GM12878 (cell line): Measurements from ENCODE around the gene CTR9. TPM values are rescaled to one million over a fixed set of nuclear protein-coding genes. Genes with fewer than 3 reads are reported as not detected.

ENCODE experiments used
- ATAC-seq: fragments of 200-7000 bp; cut with Tn5 transposase; 3 replicates; pipeline ENCODE4 v1.9.1; 2020; ENCODE audit warnings: mild to moderate bottlenecking, moderate library complexity
- BruUV-seq: library from RNA; stranded (reverse); fragments of 400-500 nt; replicated peaks from 2 replicates; lab custom pipeline; 2021; lab: Mats Ljungman, UMichigan
- CTCF ChIA-PET: fragments of 300-600 bp; sonication (Branson Sonifier 250); formaldehyde crosslinking; extraction: SDS; loops from one replicate; lab custom pipeline; 2021; ENCODE audit warnings: inconsistent platforms; lab: Yijun Ruan, JAX
- POLR2A ChIA-PET: fragments of 350-600 bp; formaldehyde crosslinking; extraction: SDS; loops from one replicate; lab custom pipeline; 2021; ENCODE audit warnings: inconsistent platforms; lab: Charles Lee
- RAD21 ChIA-PET: fragments of 300-600 bp; sonication (Branson Sonifier 250); formaldehyde crosslinking; loops from one replicate; lab custom pipeline; 2023; ENCODE audit warnings: antibody characterized with exemption; ENCODE audit not compliant: unreplicated experiment; lab: Charles Lee
- SMC1A ChIA-PET: fragments of 300-600 bp; sonication (Branson Sonifier 250); formaldehyde crosslinking; loops from one replicate; lab custom pipeline; 2023; ENCODE audit not compliant: unreplicated experiment, uncharacterized antibody; lab: Charles Lee
- DNase-seq: peaks from one replicate; pipeline ENCODE4 v3.0.0-alpha.2; 2011; ENCODE audit warnings: low read depth, low spot score
- FAIRE-seq: peaks from 3 replicates; lab custom pipeline; 2011; peaks lifted over from hg19 to GRCh38; lab: Jason Lieb, UNC
- H2AFZ ChIP-seq: 2 replicates; pipeline ENCODE4 v1.6.0; 2011; ENCODE audit warnings: low read depth, low read length, control low read depth; ENCODE audit not compliant: control insufficient read depth
- H3K27ac ChIP-seq: 2 replicates; pipeline ENCODE4 v1.5.1; 2011; ENCODE audit warnings: control low read depth; ENCODE audit not compliant: control insufficient read depth, insufficient read depth
- H3K27me3 ChIP-seq, 2 experiments: replicated peaks in 1 of 2; 2 replicates each; pipeline versions ENCODE4 v1.6.0 to v1.6.1; 2011; ENCODE audit warnings: low read length in 1 of 2; ENCODE audit not compliant: control insufficient read depth in 2 of 2, insufficient read depth in 2 of 2
- H3K36me3 ChIP-seq, 2 experiments: 2 replicates each; pipeline ENCODE4 v1.5.1; 2011; ENCODE audit warnings: low read length in 1 of 2; ENCODE audit not compliant: control insufficient read depth in 2 of 2, insufficient read depth in 2 of 2
- H3K4me1 ChIP-seq: 2 replicates; pipeline ENCODE4 v1.6.1; 2011; ENCODE audit warnings: mild to moderate bottlenecking, low read length, moderate library complexity, mixed read lengths; ENCODE audit not compliant: control insufficient read depth, insufficient read depth
- H3K4me2 ChIP-seq: 2 replicates; pipeline ENCODE4 v1.6.0; 2011; ENCODE audit warnings: control low read depth; ENCODE audit not compliant: control insufficient read depth, insufficient read depth
- H3K4me3 ChIP-seq: fragments of 200-600 bp; sonication (generic); 2 replicates; pipeline ENCODE4 v1.5.1; 2016
- H3K79me2 ChIP-seq: 2 replicates; pipeline ENCODE4 v1.6.0; 2011; ENCODE audit warnings: low read length; ENCODE audit not compliant: control insufficient read depth, insufficient read depth
- H3K9ac ChIP-seq: 2 replicates; pipeline ENCODE4 v1.8.0; 2011; ENCODE audit warnings: low read length, control low read depth, mixed read lengths; ENCODE audit not compliant: control insufficient read depth, insufficient read depth
- H3K9me3 ChIP-seq: replicated peaks from 3 replicates; pipeline ENCODE4 v1.5.1; 2011; ENCODE audit warnings: mild to moderate bottlenecking, low read length; ENCODE audit not compliant: control insufficient read depth, insufficient read depth
- H4K20me1 ChIP-seq: 2 replicates; pipeline ENCODE4 v1.6.0; 2011; ENCODE audit not compliant: control insufficient read depth, insufficient read depth
- BACH1 ChIP-seq: fragments of 450-650 bp; IDR thresholded peaks from 2 replicates; pipeline ENCODE4 v1.6.1; 2017; ENCODE audit warnings: mild to moderate bottlenecking, borderline replicate concordance
- CBX5 ChIP-seq: sonication (generic); IDR thresholded peaks from 2 replicates; pipeline ENCODE4 v1.6.1; 2016; ENCODE audit warnings: low read depth, moderate library complexity, mild to moderate bottlenecking, inconsistent platforms
- EZH2 ChIP-seq: IDR thresholded peaks from 2 replicates; pipeline ENCODE4 v1.6.1; 2012; ENCODE audit warnings: low read depth, mild to moderate bottlenecking, control low read depth, inconsistent platforms, low read length, borderline replicate concordance; ENCODE audit not compliant: control insufficient read depth
- FOXM1 ChIP-seq: IDR thresholded peaks from 2 replicates; pipeline ENCODE4 v1.6.1; 2012; ENCODE audit warnings: low read depth, mild to moderate bottlenecking, inconsistent platforms, low read length, moderate library complexity
- JUND ChIP-seq: IDR thresholded peaks from 2 replicates; pipeline ENCODE4 v1.6.1; 2012; ENCODE audit warnings: low read depth, mild to moderate bottlenecking, low read length, improper control_type of control experiment, moderate library complexity
- PKNOX1 ChIP-seq: fragments of 450-650 bp; IDR thresholded peaks from 2 replicates; pipeline ENCODE4 v1.6.1; 2016; ENCODE audit warnings: mild to moderate bottlenecking
- YY1 ChIP-seq: IDR thresholded peaks from 2 replicates; pipeline ENCODE4 v1.6.1; 2011; ENCODE audit warnings: low read depth, mild to moderate bottlenecking, low read length
- ZBTB11 ChIP-seq: fragments of 450-650 bp; formaldehyde crosslinking; IDR thresholded peaks from 2 replicates; pipeline ENCODE4 v1.5.0; 2022; ENCODE audit warnings: mild to moderate bottlenecking, missing genetic modification characterization
- ZNF592 ChIP-seq: fragments of 450-650 bp; IDR thresholded peaks from 2 replicates; pipeline ENCODE4 v1.6.1; 2017; ENCODE audit warnings: mild to moderate bottlenecking, moderate library complexity
- WGBS: methylation state at CpG from one replicate; pipeline ENCODE4 v1.1.6; 2016; ENCODE audit warnings: low lambda C conversion rate; ENCODE audit not compliant: insufficient replicate concordance, insufficient coverage; ENCODE audit errors: missing lambda C conversion rate; 5-methylcytosine and 5-hydroxymethylcytosine counted together
- in situ Hi-C: fragments of 300-500 bp; cut with MboI; formaldehyde crosslinking; loops from 9 replicates; pipeline ENCODE4 v1.14.3; 2018; ENCODE audit warnings: mixed read lengths
- intact Hi-C: fragments of 100-400 bp; cut with micrococcal nuclease; formaldehyde crosslinking; loops from one replicate; pipeline ENCODE4 v1.14.2; 2022; ENCODE audit not compliant: unreplicated experiment
- polyA plus RNA-seq, 11 experiments: library from polyadenylated mRNA; depleted of rRNA in 4 of 11; unstranded in 6 of 11; stranded (reverse) in 5 of 11; fragments of >200 nt; fragmentation: Nextera tagmentation in 4 of 11; fragmentation: Illumina TruSeq in 1 of 11; extraction: Ambion mirVana in 4 of 11; extraction: Trizol in 1 of 11; gene quantifications; 1 replicate in 1 of 11; 2 replicates in 10 of 11; pipeline versions ENCODE4 v1.2.1 to v1.2.3, GENCODE V29; 2011 to 2016; ENCODE audit warnings: inconsistent platforms in 2 of 11, missing spikeins in 2 of 11, low read depth in 1 of 11
- total RNA-seq, 4 experiments: library from RNA; depleted of rRNA in 3 of 4; stranded (reverse); fragments of >200 nt in 3 of 4; fragmentation: Illumina TruSeq in 1 of 4; extraction: Trizol in 1 of 4; gene quantifications; 2 replicates each; pipeline versions ENCODE4 v1.2.1 to v1.2.3, GENCODE V29; 2013 to 2021

Gene CTR9
- total and polyA plus RNA-seq, 10 of the 15 experiments (the other 5 are each of a cell fraction or from before 2014, with no cell fraction given): 13.9 to 54.9 (median 28.9) TPM

- no peak overlapping the region for H3K4me3 ChIP-seq
- ChIA-PET SMC1A (no interaction called here), CTCF (interaction anchor here (1.3 to 2.6 kb wide), 2 partner anchors 12 to 15 kb away, joined by 3 to 8 read pairs; no protein-coding TSS in a partner anchor), RAD21 (no interaction called here), POLR2A (no interaction called here)
- no peaks in the 10 kb centered on the region for H3K79me2 ChIP-seq
- 0 out of 2 replicates have a peak, but pooled peaks cover 2% of the 10 kb centered on the region for H4K20me1 ChIP-seq
- no peaks in the 10 kb centered on the region for H3K27me3 ChIP-seq
- no peak for TF ChIP-seq CBX5
- no peak for TF ChIP-seq YY1
- TF ChIP-seq FOXM1: no peak
- no peak for TF ChIP-seq BACH1
- no peak for TF ChIP-seq ZNF592
- TF ChIP-seq PKNOX1: no peak
- no peak for TF ChIP-seq EZH2
- TF ChIP-seq JUND: no peak
- no peak for TF ChIP-seq ZBTB11 (CRISPR knock-in tag)
- no peak overlapping the region for H2AFZ ChIP-seq
- H3K4me1 ChIP-seq: no peaks in the 10 kb centered on the region
- H3K9ac ChIP-seq: no peak overlapping the region
- 79% methylated on average over 3 of the region's 3 CpGs for WGBS
- H3K27ac ChIP-seq: no peak overlapping the region
- no peaks in the 10 kb centered on the region for H3K9me3 ChIP-seq
- no peak overlapping the region for H3K4me2 ChIP-seq
- ATAC-seq: no peak
- intact Hi-C loops (no loop called here), in situ Hi-C loops (no loop called here)
- H3K36me3 ChIP-seq: peaks cover 8 to 26% of the 10 kb centered on the region in 2 experiments
- FAIRE-seq: no peak
- DNase-seq: no peak
- BruUV-seq: no TSS peak
Observed at GRCh38 chr11:10777393-10777793, 26.3 kb downstream of the CTR9 start.
